SH-SY5Y (cell line): ENCODE data around the gene HLA-DQB1.

Experiments used
- GATA2 ChIP-seq: IDR thresholded peaks from 2 replicates; pipeline ENCODE4 v1.6.1; 2011; ENCODE audit warnings: mild to moderate bottlenecking, low read depth, low read length
- GATA3 ChIP-seq: IDR thresholded peaks from 2 replicates; pipeline ENCODE4 v1.6.1; 2011; ENCODE audit warnings: low read depth, mild to moderate bottlenecking, low read length, moderate library complexity

- TF ChIP-seq GATA2 (no peak), GATA3 (no peak)
Observed at GRCh38 chr6:32617751-32618150, 48.7 kb downstream of the HLA-DQB1 start.
